ENCODE measurements around the gene PERP. TPM values are rescaled to one million over a fixed set of nuclear protein-coding genes. Genes with fewer than 3 reads are reported as not detected.

The PERP gene
- total RNA-seq, 1 donor from 2014 or later: 43.1 TPM

DNA sequence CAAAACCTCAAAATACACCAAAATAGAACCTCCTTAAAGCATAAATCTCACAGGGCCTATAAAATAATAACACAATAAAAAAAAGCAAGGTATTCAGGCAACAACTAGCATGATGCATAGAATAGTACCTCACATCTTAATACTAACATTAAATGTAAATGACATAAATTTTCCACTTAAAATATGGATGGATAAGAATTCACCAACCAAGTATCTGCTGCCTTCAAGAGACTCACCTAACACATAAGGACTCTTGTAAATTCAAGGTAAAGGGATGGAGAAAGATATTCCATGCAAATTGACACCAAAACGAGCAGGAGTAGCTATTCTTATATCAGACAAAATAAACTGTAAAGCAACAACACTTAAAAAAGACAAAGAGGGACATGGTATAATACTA, 52.2 kb downstream of the PERP start:
- DNase-seq (ENCODE audit: low read depth): no peak
- no peak overlapping the region for H3K4me3 Mint-ChIP-seq (ENCODE audit: unreplicated experiment)
- H3K36me3 ChIP-seq (ENCODE audit: insufficient read depth, low read length): no peaks in the 10 kb centered on the region
- H3K27ac Mint-ChIP-seq (ENCODE audit: unreplicated experiment): no peak overlapping the region
- H3K27me3 Mint-ChIP-seq (ENCODE audit: low read depth, unreplicated experiment): no peaks in the 10 kb centered on the region
- TF ChIP-seq, protein P1, sequence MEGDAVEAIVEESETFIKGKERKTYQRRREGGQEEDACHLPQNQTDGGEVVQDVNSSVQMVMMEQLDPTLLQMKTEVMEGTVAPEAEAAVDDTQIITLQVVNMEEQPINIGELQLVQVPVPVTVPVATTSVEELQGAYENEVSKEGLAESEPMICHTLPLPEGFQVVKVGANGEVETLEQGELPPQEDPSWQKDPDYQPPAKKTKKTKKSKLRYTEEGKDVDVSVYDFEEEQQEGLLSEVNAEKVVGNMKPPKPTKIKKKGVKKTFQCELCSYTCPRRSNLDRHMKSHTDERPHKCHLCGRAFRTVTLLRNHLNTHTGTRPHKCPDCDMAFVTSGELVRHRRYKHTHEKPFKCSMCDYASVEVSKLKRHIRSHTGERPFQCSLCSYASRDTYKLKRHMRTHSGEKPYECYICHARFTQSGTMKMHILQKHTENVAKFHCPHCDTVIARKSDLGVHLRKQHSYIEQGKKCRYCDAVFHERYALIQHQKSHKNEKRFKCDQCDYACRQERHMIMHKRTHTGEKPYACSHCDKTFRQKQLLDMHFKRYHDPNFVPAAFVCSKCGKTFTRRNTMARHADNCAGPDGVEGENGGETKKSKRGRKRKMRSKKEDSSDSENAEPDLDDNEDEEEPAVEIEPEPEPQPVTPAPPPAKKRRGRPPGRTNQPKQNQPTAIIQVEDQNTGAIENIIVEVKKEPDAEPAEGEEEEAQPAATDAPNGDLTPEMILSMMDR (IDR thresholded peaks at IDR 0.05; ENCODE audit: insufficient read depth, low read depth, low read length): no peak
- H4K20me1 ChIP-seq (ENCODE audit: insufficient read depth, low read length): no peaks in the 10 kb centered on the region
- H3K4me1 Mint-ChIP-seq (ENCODE audit: low read depth, unreplicated experiment): no peaks in the 10 kb centered on the region
- no peak overlapping the region for H3K4me3 ChIP-seq (ENCODE audit: insufficient read depth, low read depth, low read length)
- H3K9me3 ChIP-seq (ENCODE audit: insufficient read depth, low read depth, low read length): no peaks in the 10 kb centered on the region
- no peak for FAIRE-seq
- no peaks in the 10 kb centered on the region for H3K27me3 ChIP-seq (ENCODE audit: insufficient read depth, low read length)
- no peak overlapping the region for H2AFZ ChIP-seq (ENCODE audit: low read depth, low read length)
- no peak overlapping the region for H3K9ac ChIP-seq (ENCODE audit: low read length)
- H3K4me1 ChIP-seq (ENCODE audit: insufficient read depth, low read length): no peaks in the 10 kb centered on the region
- H3K4me2 ChIP-seq (ENCODE audit: low read length): no peak overlapping the region
- H3K27ac ChIP-seq (ENCODE audit: low read depth, low read length): no peak overlapping the region
- H3K36me3 Mint-ChIP-seq (ENCODE audit: low read depth, unreplicated experiment): no peaks in the 10 kb centered on the region
- H3K9me3 Mint-ChIP-seq (ENCODE audit: unreplicated experiment): peaks cover 8% of the 10 kb centered on the region
- no peaks in the 10 kb centered on the region for H3K79me2 ChIP-seq (ENCODE audit: insufficient read depth, low read length)

DNA sequence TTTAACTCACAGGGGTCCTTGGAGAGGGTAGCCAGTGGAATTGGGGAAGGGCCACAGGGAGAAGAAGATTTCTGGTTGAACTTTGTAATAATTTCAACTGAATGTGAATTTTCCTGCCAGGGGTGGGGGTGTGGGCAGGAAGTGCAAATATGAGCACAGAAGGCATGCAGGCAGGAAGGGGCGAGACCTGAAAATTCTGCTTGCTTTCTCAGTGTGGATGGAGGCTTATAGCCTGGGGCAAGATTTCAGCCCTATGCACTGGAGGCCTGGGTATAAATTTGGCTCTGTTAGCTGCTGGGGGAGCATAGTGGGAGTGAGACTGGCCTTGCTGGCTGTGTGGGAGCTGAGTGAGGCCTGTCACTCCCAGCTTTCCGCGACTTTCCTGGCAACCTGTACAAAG, 54.4 kb downstream of the PERP start:
- no peak overlapping the region for H3K27ac ChIP-seq (ENCODE audit: low read depth, low read length)
- FAIRE-seq (no peak), DNase-seq (ENCODE audit: low read depth) (no peak)
- no peaks in the 10 kb centered on the region for H3K27me3 Mint-ChIP-seq (ENCODE audit: low read depth, unreplicated experiment)
- TF ChIP-seq, protein P1 (IDR thresholded peaks at IDR 0.05; ENCODE audit: insufficient read depth, low read depth, low read length): no peak
- TF ChIP-seq EZH2 (IDR thresholded peaks at IDR 0.05; ENCODE audit: insufficient read depth, low read length): no peak
- no peaks in the 10 kb centered on the region for H3K9me3 ChIP-seq (ENCODE audit: insufficient read depth, low read depth, low read length)
- H3K27me3 ChIP-seq (ENCODE audit: insufficient read depth, low read length): no peaks in the 10 kb centered on the region
- H3K4me1 Mint-ChIP-seq (ENCODE audit: low read depth, unreplicated experiment): no peaks in the 10 kb centered on the region
- no peaks in the 10 kb centered on the region for H3K36me3 Mint-ChIP-seq (ENCODE audit: low read depth, unreplicated experiment)
- H3K9ac ChIP-seq (ENCODE audit: low read length): no peak overlapping the region
- no peaks in the 10 kb centered on the region for H4K20me1 ChIP-seq (ENCODE audit: insufficient read depth, low read length)
- no peak overlapping the region for H3K4me3 ChIP-seq (ENCODE audit: insufficient read depth, low read depth, low read length)
- no peaks in the 10 kb centered on the region for H3K79me2 ChIP-seq (ENCODE audit: insufficient read depth, low read length)
- no peak overlapping the region for H3K27ac Mint-ChIP-seq (ENCODE audit: unreplicated experiment)
- H3K4me1 ChIP-seq (ENCODE audit: insufficient read depth, low read length): no peaks in the 10 kb centered on the region
- no peak overlapping the region for H3K4me2 ChIP-seq (ENCODE audit: low read length)
- H3K36me3 ChIP-seq (ENCODE audit: insufficient read depth, low read length): no peaks in the 10 kb centered on the region
- H3K4me3 Mint-ChIP-seq (ENCODE audit: unreplicated experiment): no peak overlapping the region
- peaks cover 7% of the 10 kb centered on the region for H3K9me3 Mint-ChIP-seq (ENCODE audit: unreplicated experiment)
- no peak overlapping the region for H2AFZ ChIP-seq (ENCODE audit: low read depth, low read length)

DNA sequence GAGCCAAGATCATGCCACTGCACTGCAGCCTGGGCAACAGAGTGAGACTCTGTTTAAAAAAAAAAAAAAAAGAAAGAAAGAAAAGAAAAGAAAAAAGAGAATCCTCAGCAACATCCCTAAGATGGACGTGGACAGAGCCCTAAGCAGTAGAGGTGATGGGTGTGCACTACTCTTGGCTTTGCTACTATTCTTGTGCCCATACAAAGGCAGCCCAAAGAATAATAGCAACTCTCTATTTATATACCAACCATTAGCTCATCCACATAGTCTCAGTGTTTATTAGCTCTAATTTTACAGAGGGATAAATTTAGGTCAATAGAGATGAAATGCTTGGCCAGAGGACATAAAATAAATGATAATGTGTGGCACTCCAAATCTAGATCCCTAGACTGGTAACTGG, 62.2 kb downstream of the PERP start:
- Mint-ChIP-seq H3K4me3 (ENCODE audit: unreplicated experiment) (no peak overlapping the region), H3K27me3 (ENCODE audit: low read depth, unreplicated experiment) (no peaks in the 10 kb centered on the region), H3K4me1 (ENCODE audit: low read depth, unreplicated experiment) (no peaks in the 10 kb centered on the region), H3K9me3 (ENCODE audit: unreplicated experiment) (peaks cover 4% of the 10 kb centered on the region), H3K36me3 (ENCODE audit: low read depth, unreplicated experiment) (no peaks in the 10 kb centered on the region), H3K27ac (ENCODE audit: unreplicated experiment) (no peak overlapping the region)
- DNase-seq (ENCODE audit: low read depth): no peak
- Histone ChIP-seq H3K4me2 (ENCODE audit: low read length) (no peak overlapping the region), H3K36me3 (ENCODE audit: insufficient read depth, low read length) (no peaks in the 10 kb centered on the region), H3K27ac (ENCODE audit: low read depth, low read length) (no peak overlapping the region), H3K4me3 (ENCODE audit: insufficient read depth, low read depth, low read length) (no peak overlapping the region), H3K27me3 (ENCODE audit: insufficient read depth, low read length) (no peaks in the 10 kb centered on the region), H3K4me1 (ENCODE audit: insufficient read depth, low read length) (no peaks in the 10 kb centered on the region), H3K79me2 (ENCODE audit: insufficient read depth, low read length) (no peaks in the 10 kb centered on the region), H2AFZ (ENCODE audit: low read depth, low read length) (no peak overlapping the region), H4K20me1 (ENCODE audit: insufficient read depth, low read length) (no peaks in the 10 kb centered on the region), H3K9me3 (ENCODE audit: insufficient read depth, low read depth, low read length) (no peaks in the 10 kb centered on the region), H3K9ac (ENCODE audit: low read length) (no peak overlapping the region)
- FAIRE-seq: no peak
- no peak for TF ChIP-seq EZH2 (IDR thresholded peaks at IDR 0.05; ENCODE audit: insufficient read depth, low read length)
- TF ChIP-seq, protein P1 (IDR thresholded peaks at IDR 0.05; ENCODE audit: insufficient read depth, low read depth, low read length): no peak
